H54 (cell line): ENCODE measurements around the gene LSM12.
A peak's percentile ranks its signal among the peaks of the same experiment; 100 is the strongest.

Experiments
- DNase-seq: peaks from one replicate; pipeline ENCODE4 v3.0.0; 2011; ENCODE audit warnings: low spot score, mixed read lengths; ENCODE audit not compliant: insufficient read length
- FAIRE-seq: peaks from 3 replicates; lab custom pipeline; 2011; peaks lifted over from hg19 to GRCh38; lab: Jason Lieb, UNC
- POLR2A ChIP-seq: IDR thresholded peaks from 2 replicates; pipeline ENCODE4 v1.6.1; 2011; ENCODE audit warnings: low read depth, mild to moderate bottlenecking, low read length

The LSM12 gene

DNA sequence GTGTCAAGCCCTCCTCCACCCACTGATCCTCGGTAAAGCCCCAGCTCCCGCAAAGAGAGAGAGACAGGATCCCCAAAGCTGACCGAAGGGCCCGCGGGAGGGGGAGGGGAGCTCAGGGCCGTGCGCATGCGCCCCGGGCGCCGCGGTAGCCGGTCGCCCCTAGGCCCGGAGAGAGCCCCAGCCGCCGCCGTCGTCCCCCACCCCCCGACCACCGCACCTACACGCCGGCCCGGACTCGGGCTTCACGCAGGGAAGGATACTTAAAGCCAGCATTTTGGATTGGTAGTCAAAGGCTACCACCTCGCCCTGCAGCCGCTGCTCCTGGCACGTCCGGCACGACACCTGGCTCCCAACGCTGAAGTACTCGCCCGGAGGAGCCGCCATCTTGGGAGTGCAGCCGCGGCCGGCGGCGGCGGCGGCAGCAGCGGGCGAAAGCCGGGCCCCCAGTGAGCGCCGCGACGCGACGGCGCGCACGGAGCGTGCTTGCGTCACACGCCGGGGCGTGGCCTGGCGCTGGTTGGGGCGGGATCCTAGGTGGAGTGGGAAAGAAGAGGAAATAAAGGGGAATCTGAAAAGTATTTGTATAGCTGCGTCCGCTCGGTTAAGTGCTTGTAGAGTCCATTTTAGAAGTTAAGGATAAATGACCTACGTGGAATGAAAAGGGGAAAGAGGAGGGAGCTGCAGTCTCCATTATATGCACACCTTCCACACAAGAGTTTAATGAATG, at the start of gene LSM12:
LSM12 (minus strand) TSS at position 468 of the 727 bp plus-strand sequence; CDS start at position 384, 84 bp downstream.
- TF ChIP-seq POLR2A, result peak; percentile 50; the same call in 1 of the 2 replicates
- no peak for FAIRE-seq
- DNase-seq, result peak; percentile 87

DNA sequence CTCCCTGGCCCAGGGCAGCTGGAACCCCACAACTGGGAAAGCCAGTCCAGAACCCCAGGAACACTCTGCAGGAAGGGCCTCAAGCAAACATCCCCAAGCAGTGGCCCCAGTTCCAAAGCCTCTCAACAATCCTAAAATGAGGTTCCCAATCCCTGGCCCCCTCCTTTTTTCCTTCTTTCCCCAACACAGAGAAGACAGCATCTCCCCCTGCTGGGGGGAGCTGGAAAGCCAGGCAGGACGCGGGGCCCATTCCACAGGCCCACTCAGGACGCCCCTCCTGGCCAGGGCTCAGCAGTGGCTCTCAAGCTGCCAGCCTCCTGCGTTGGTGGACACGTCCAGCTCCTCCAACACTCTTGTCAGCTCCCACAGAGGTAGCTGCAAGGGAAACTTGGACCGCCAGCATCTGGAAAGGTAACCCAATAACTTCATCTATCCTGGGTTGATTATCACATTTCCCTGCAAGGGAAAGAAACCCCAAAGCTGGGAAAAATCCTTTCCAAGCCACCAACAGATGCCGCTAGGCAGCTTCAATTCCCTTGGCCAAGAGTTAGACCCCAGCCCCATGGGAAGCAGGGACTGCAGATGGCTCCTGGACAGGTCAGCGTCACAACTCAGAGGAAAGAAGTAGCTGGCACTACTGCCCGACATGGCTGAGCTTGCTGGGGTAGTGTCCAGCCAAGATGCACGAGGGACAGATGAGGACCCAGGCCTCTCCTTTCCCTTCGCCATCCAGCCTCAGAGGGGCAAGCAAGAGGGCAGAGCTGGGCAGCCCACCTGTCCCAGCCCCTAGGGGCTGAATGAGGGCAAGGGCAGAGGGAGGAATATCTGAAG, 49.3 kb upstream of the LSM12 start:
- DNase-seq (no peak), FAIRE-seq (no peak)
- TF ChIP-seq POLR2A, result no peak

DNA sequence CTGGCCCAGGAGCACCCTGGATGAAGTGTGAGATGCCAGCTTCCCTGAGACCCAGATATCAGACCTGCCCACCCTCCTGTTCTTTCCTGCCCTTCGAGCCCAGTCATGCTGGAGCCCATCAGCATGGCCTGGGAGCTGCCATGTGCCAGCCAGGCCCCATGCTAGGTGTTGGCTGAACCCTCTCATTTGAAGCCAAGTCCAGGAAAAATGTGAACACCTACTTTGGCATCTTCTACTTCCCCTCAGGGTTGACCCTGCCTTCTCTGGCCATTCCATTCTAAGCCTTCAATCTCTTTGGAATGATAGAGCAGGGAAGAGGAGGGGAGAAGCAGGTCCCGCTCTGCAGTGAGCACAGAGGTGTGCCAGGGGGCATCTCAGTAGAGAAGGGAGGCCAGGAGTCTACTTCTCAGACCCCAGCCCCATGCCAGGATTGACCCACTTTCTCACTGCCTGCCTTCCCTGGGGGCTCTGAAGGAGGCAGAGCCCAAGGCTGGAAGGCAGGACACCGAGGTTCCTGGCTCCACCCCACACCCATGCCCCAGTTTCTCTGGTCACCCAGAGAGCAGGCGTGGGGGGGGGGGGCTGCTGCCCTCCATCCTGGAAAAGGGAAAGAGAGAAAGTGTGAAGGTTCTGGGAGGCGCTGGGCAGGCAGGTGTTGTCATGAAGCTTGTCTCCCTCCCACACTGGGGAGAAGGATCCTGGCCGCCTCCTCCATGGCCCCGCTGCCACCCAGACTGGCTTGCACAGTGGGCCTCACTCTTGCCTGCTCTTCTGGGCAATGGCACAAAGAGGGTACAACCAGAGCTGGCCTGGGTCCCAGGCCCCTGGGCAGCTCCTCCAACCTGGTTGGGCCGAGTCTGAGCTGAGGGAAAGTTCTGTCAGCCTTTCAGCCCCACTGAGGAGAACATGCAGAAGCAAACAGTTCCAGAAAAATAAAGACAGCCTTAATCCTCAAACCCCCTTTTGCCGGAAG, 47.7 kb upstream of the LSM12 start:
- FAIRE-seq (no peak), DNase-seq (no peak)
- TF ChIP-seq POLR2A, result no peak

DNA sequence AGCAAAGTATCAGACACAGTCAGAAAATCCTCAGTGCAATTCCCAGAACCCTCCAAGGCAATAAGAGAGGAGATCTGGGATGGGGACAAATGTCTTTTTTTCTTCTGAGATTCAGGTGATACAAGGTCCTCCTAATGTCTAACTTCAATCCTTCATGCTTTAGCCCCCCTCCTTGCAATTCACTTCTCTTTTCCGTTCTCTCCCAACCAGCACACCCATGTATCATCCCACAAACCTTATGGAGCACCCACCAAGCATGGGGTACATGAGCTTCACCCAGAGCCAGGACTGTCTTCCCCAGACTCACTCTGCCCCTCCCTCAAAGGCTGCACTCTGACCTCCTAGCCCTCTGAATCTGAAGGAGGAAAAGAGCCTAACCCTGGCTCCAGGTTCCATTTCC, 46.9 kb upstream of the LSM12 start:
- TF ChIP-seq POLR2A, result no peak
- DNase-seq, result no peak
- no peak for FAIRE-seq

DNA sequence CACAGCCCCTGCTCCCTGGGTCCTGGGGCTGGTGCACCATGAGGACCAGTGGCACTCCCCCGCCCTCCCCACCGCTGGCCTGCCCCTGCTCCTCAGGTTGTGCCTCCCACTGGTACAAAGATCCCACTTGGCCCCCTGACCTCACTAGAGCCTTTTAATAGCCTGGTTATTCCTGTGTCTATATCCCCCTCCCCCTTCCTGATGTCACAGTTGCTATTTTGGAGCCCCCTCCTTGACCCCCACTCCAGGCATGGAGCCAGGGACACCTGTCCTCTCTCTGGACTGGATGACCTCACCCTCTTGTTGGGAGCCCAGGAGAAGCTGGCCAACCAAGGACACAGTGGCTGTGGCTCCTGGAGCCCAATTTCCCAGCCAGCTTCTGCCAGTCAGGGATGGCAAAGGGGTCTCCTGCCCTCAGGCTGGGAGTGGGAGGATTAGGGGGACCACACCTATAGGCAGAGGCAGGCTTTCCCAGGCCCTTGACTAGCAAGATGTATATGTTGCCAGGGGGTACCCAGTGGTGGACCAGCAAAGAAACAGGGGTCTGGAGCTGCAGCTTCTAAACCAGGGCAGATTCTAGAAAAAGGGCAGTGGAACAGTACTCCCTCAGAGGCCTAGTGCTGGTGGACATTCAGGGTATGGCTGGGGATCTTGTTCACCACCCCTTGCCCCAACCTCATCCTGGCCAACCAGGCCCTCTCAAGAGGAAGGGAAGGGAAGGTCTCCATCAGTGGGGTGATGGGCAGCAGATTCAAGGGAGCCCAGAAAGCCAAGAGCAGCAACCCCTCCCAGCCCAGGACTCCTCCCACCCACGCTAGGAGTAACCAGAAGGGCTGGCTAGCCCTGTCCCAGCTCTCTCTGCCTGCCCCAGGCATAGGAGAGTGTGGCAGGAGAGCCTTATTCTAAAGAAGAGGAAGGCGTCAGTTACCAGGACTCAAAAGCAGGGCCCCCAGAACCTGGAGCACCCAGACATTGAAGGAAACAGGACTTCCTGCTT, 46.1 kb upstream of the LSM12 start:
- TF ChIP-seq POLR2A, result no peak
- FAIRE-seq (no peak), DNase-seq (no peak)

DNA sequence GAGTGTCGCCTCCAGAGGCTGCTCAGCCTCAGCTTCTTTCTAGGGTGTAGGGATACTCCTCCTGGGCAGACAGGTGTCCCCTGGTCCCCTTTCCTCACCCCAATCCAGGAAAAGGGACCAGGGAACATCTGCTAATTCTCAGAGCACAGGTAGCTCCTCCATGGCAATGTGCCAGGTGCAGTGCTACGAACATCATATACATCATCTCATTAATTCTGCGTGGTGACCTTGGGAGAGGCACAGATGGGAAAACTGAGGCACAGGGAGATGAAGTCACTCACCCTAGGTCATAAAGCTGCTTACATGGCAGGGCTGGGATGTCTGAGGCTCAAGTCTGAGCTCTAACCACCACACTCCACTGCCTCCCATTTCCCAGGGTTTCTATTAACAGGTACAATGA, 45.3 kb upstream of the LSM12 start:
- no peak for FAIRE-seq
- no peak for TF ChIP-seq POLR2A

DNA sequence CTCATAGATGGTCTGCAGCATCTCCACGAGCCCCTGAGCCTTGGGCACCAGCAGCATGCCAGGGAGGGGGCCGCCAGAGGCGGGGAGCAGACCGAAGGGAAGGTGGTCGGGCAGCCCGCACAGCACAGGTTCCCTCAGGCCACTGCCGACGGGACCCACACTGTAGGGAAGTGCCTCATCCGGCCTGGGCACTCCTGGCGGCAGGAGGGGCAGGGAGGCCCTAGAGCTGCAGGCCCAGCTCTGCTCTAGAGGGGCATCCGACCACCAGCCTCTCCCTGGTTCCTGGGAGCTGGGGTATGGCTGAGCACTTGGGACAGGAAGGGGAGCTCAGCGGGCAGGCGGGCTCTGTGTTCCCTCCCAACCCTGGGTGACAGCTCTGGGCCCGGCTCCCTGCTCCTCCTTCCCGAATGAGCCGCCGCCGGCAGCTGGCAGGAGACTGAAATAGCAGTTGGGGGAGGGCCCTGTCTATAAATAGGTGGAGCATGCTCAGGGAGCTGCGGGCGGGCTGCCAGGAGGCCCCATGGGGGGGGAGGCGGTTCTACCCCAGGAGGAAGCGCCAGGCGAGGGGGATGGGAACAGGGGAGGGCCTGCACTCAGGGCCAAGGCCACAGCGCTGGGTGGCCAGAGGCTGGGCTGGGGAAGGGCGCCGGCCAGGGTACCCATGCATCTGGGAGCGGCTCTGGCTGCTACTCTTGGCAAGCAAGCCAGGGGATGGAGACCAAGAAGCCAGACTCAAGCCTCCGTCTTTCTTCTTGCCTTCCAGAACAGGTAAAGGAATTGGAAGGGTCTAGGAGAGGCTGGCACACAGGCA, 44.6 kb upstream of the LSM12 start:
- DNase-seq (peak; percentile 80), FAIRE-seq (no peak)
- peak; percentile 95 for TF ChIP-seq POLR2A

More for the DNA sequence above, 45.3 kb upstream of the LSM12 start:
- no peak for DNase-seq

DNA sequence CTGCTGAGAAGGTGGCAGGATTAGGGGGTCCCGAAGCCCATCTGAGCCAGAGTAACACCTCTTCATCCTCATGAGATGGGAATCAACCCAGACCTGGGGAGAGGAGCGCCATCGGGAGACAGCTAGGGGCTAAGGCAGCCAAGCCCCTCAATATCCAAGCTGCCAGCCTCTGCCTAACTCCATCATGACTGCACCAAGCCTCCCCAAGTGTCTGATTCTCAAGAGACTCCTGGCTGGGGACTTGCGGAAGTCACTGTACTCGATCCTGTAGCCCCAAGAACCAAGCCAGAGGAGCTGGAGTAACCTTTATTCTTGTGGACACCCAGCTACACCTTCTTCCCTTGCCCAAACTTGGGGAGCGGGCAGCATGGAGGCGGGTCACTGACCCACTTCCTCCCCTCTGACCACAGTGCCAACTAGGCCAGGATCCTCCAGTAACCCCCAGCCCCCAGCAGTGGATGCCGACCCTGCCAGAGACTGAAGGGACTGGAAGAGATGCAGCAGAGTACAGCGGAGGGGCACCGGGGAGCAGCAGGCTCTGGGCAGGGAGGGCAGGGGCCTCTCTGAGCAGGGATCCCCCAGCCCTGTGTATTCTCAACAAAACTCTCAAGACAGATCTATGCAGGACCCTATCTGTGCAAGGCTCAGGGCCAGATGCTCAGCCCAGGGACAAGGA, 43.7 kb upstream of the LSM12 start:
- no peak for FAIRE-seq
- TF ChIP-seq POLR2A, result no peak
- DNase-seq, result no peak

DNA sequence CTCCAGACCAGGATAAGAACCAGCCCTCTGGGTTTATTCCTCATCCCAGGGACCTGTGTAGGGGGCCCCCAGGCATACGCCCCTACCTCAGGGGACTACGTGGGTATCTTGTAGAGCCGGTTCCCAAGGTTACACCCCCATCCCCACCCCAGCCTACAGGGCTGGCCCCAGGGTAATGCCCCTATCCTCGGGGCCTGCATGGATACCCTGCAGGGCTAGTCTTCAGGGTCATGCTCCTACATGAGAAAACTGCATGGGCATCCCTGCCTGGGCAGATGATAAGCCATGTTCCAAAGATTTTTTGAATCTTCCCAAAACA, 42.8 kb upstream of the LSM12 start:
- no peak for TF ChIP-seq POLR2A
- DNase-seq (no peak), FAIRE-seq (no peak)

DNA sequence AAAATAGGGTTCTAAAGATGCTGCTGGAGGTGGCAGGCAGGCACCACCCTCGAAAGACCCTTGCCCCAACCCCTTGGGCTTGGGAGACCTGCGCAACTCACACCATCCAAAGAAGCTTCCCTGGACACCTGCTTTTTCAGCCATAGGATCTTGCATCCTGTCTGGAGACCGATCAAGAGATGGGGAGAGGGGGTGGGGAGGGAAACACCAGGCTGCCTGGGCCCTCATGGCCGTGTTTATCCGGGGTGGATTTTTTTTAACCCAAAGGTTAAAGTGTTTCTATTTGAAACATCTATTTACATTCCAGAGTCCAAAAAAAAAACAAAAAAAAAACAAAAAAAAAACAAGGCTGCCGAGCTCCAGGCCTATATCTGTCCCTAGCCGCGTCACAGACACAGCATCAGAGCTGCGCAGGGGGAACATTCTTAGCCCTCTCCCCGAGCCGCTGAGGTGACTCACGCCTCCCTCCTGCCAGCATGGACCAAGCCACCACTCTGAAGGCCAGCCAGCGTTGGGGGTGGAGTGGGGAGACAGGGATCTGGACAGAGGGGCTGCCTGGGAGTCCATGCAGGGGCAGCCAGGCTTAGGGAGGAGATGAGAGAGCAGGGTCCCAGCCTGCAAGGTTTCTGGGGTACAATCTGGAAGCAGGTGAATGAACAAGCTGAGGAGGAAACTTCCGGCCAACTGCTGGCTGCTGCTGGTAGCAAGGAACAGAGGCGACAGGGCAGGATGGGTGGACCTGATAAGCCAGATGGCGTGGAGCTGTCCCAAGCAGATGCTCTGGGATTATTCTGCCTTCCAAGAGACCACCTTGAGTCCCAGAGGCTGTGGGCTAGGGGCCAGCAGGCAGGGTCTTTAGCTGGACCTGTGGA, 42.2 kb upstream of the LSM12 start:
- FAIRE-seq (no peak), DNase-seq (peak; percentile 88)
- no peak for TF ChIP-seq POLR2A
